GM23338 (cell line): ENCODE results near the gene KANK4. TPM values are rescaled to one million over a fixed set of nuclear protein-coding genes. Genes with fewer than 3 reads are reported as not detected.
A peak's percentile ranks its signal among the peaks of the same experiment; 100 is the strongest.

Source experiments
- ATAC-seq: fragments of 200-7000 bp; cut with Tn5 transposase; 3 replicates; pipeline ENCODE4 v1.9.1; 2020
- DNase-seq: peaks from one replicate; pipeline ENCODE4 v3.0.0-alpha.2; 2015; ENCODE audit warnings: low spot score
- H2AFZ ChIP-seq: fragments of 200-600 bp; sonication (generic); 2 replicates; pipeline ENCODE4 v1.8.0; 2016; ENCODE audit warnings: antibody characterized with exemption, mild to moderate bottlenecking, moderate library complexity
- H3F3A ChIP-seq: fragments of 200-600 bp; sonication (generic); replicated peaks from 2 replicates; pipeline ENCODE4 v1.8.0; 2017; ENCODE audit warnings: antibody characterized with exemption, mixed run types, low read depth
- H3K27ac ChIP-seq: fragments of 200-600 bp; sonication (generic); 2 replicates; pipeline ENCODE4 v1.6.1; 2016; ENCODE audit warnings: low read depth
- H3K27me3 ChIP-seq: fragments of 200-600 bp; sonication (generic); 2 replicates; pipeline ENCODE4 v1.8.0; 2016; ENCODE audit warnings: mild to moderate bottlenecking, mixed run types, moderate library complexity; ENCODE audit not compliant: insufficient read depth
- H3K36me3 ChIP-seq: fragments of 200-600 bp; sonication (generic); 2 replicates; pipeline ENCODE4 v1.8.0; 2016; ENCODE audit warnings: mild to moderate bottlenecking; ENCODE audit not compliant: insufficient read depth
- H3K4me1 ChIP-seq: fragments of 200-600 bp; sonication (generic); 2 replicates; pipeline ENCODE4 v1.8.0; 2016; ENCODE audit warnings: mild to moderate bottlenecking, moderate library complexity; ENCODE audit not compliant: insufficient read depth
- H3K4me2 ChIP-seq: fragments of 200-600 bp; sonication (generic); 2 replicates; pipeline ENCODE4 v1.7.1; 2017; ENCODE audit warnings: mixed run types
- H3K4me3 ChIP-seq: fragments of 200-600 bp; sonication (generic); 2 replicates; pipeline ENCODE4 v1.6.1; 2016; ENCODE audit warnings: mixed run types
- H3K79me2 ChIP-seq: fragments of 200-600 bp; sonication (generic); replicated peaks from 2 replicates; pipeline ENCODE4 v1.8.0; 2017; ENCODE audit warnings: mild to moderate bottlenecking; ENCODE audit not compliant: insufficient read depth
- H3K9me2 ChIP-seq: fragments of 200-600 bp; sonication (generic); 2 replicates; pipeline ENCODE4 v1.8.0; 2017; ENCODE audit not compliant: insufficient read depth
- H4K20me1 ChIP-seq: fragments of 200-600 bp; sonication (generic); replicated peaks from 2 replicates; pipeline ENCODE4 v1.8.0; 2017; ENCODE audit warnings: mild to moderate bottlenecking; ENCODE audit not compliant: insufficient read depth
- H3K27ac Mint-ChIP-seq: 2 replicates; pipeline ENCODE4 v1.8.0; 2020; ENCODE audit warnings: inconsistent platforms, mild to moderate bottlenecking, moderate library complexity, mixed read lengths
- H3K27me3 Mint-ChIP-seq: 3 replicates; pipeline ENCODE4 v1.8.0; 2022; ENCODE audit warnings: low read depth, mild to moderate bottlenecking, moderate library complexity, mixed read lengths, inconsistent platforms; ENCODE audit not compliant: insufficient read depth, poor library complexity
- H3K36me3 Mint-ChIP-seq: 3 replicates; pipeline ENCODE4 v1.8.0; 2021; ENCODE audit warnings: low read depth, mild to moderate bottlenecking, inconsistent platforms, moderate library complexity, mixed read lengths
- H3K4me1 Mint-ChIP-seq: 3 replicates; pipeline ENCODE4 v1.8.0; 2020; ENCODE audit warnings: mild to moderate bottlenecking, inconsistent platforms, mixed read lengths
- H3K4me3 Mint-ChIP-seq: 3 replicates; pipeline ENCODE4 v1.8.0; 2021; ENCODE audit warnings: moderate library complexity, mild to moderate bottlenecking, inconsistent platforms, mixed read lengths
- H3K9me3 Mint-ChIP-seq: 3 replicates; pipeline ENCODE4 v1.8.0; 2020; ENCODE audit warnings: moderate library complexity, mild to moderate bottlenecking, inconsistent platforms, mixed read lengths
- CREB1 ChIP-seq: fragments of 250-450 bp; sonication (Bioruptor Pico); IDR thresholded peaks from 2 replicates; pipeline ENCODE4 v1.5.0; 2020; ENCODE audit warnings: low read depth, mild to moderate bottlenecking, moderate library complexity
- EZH2 ChIP-seq: fragments of 200-600 bp; sonication (generic); IDR thresholded peaks from one replicate; pipeline ENCODE4 v1.8.0; 2017; ENCODE audit warnings: antibody characterized with exemption, mild to moderate bottlenecking, low read depth; ENCODE audit not compliant: unreplicated experiment
- EZH2phosphoT487 ChIP-seq: fragments of 200-600 bp; sonication (generic); IDR thresholded peaks from one replicate; pipeline ENCODE4 v1.8.1; 2018; ENCODE audit warnings: antibody characterized with exemption; ENCODE audit not compliant: unreplicated experiment
- JUNB ChIP-seq: IDR thresholded peaks from one replicate; pipeline ENCODE4 v1.6.1; 2016; ENCODE audit warnings: antibody characterized with exemption; ENCODE audit not compliant: unreplicated experiment
- NANOG ChIP-seq: IDR thresholded peaks from 2 replicates; pipeline ENCODE4 v1.6.1; 2016; ENCODE audit warnings: antibody characterized with exemption, borderline replicate concordance
- POLR2AphosphoS5 ChIP-seq: IDR thresholded peaks from 2 replicates; pipeline ENCODE4 v1.6.1; 2016; ENCODE audit warnings: antibody characterized with exemption, low read depth
- STAT1 ChIP-seq: IDR thresholded peaks from one replicate; pipeline ENCODE4 v1.6.1; 2016; ENCODE audit warnings: antibody characterized with exemption; ENCODE audit not compliant: unreplicated experiment
- ZNF114 ChIP-seq: fragments of 250-450 bp; sonication (Bioruptor Pico); IDR thresholded peaks from 2 replicates; pipeline ENCODE4 v1.5.0; 2020; ENCODE audit warnings: mild to moderate bottlenecking, moderate library complexity
- ZNF331 ChIP-seq: fragments of 250-450 bp; sonication (Bioruptor Pico); IDR thresholded peaks from 2 replicates; pipeline ENCODE4 v1.5.0; 2020; ENCODE audit warnings: low read depth, mild to moderate bottlenecking, moderate library complexity
- polyA plus RNA-seq: library from polyadenylated mRNA; unstranded; fragments of >200 nt; fragmentation: Nextera tagmentation; extraction: Ambion mirVana; gene quantifications from 2 replicates; pipeline ENCODE4 v1.2.1, GENCODE V29; 2016
- total RNA-seq: library from RNA; depleted of rRNA; stranded (reverse); fragments of >200 nt; shearing (Covaris generic); gene quantifications from 2 replicates; pipeline ENCODE4 v1.2.3, GENCODE V29; 2014
- TF ChIP-seq, protein P1 (sequence below), 2 experiments: fragments of 200-600 bp in 1 of 2; sonication (generic) in 1 of 2; conservative IDR thresholded peaks; 2 replicates each; pipeline versions ENCODE4 v1.5.1 to v1.6.1; 2016 to 2017; ENCODE audit warnings: antibody characterized with exemption in 2 of 2, low read depth in 2 of 2, mild to moderate bottlenecking in 2 of 2, moderate library complexity in 1 of 2
- TF ChIP-seq, protein P2 (sequence below): IDR thresholded peaks from 2 replicates; pipeline ENCODE4 v1.6.1; 2016; ENCODE audit warnings: antibody characterized with exemption
- TF ChIP-seq, protein P3 (sequence below): IDR thresholded peaks from one replicate; pipeline ENCODE4 v1.6.1; 2018; ENCODE audit warnings: antibody characterized with exemption; ENCODE audit not compliant: unreplicated experiment

The KANK4 gene
- total and polyA plus RNA-seq, 2 experiments from 2014 or later: 0.31 to 0.42 TPM

DNA sequence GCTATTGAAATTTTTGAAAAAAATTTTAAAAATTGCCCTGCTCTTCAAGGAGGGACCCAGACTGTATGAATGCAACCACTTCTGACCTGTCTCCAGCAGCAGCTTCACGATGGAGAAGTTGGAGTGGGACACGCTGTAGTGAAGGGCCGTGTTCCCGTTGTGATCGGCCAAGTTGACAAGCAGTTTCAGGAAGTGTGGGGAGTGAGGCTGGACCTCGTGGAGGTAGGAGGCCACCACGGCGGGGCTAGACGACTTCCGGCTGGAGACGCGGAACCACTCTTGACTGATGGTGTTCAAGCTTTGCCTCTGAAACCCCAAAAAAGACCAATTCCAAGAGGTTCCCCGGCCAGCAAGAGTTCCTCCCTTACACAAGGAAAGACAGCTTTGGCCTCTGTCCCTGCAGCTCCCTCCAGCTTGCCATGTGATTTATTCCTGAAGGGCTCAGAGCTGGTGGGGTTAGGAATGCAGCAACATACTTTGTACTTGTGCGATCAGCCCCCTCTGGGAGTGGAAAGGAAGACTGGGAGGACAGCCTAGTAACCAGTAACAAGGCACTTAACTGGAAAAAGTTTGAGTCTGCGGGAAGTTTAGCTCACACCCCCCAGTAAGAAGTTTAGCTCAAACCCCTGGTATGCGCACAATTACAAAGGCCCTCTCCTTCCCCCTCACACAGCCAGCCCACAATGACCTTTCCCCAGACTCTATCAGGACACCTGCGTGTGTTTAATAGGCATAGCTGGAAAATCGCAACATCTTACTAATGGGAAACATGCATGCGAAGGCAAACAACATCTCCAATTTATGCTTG, 56.0 kb downstream of the KANK4 start:
- Mint-ChIP-seq H3K27ac (no peak overlapping the region), H3K27me3 (peaks cover 8% of the 10 kb centered on the region), H3K36me3 (no peaks in the 10 kb centered on the region), H3K9me3 (no peaks in the 10 kb centered on the region), H3K4me3 (no peak overlapping the region), H3K4me1 (peaks cover 19% of the 10 kb centered on the region; the same call in 2 of the 3 replicates)
- TF ChIP-seq STAT1: no peak
- TF ChIP-seq EZH2phosphoT487: no peak
- TF ChIP-seq EZH2: no peak
- no peak overlapping the region for H3K27ac ChIP-seq
- H3K79me2 ChIP-seq: no peaks in the 10 kb centered on the region
- DNase-seq: peak; percentile 41
- H4K20me1 ChIP-seq: no peaks in the 10 kb centered on the region
- H3F3A ChIP-seq: peaks cover 4% of the 10 kb centered on the region; the same call in 1 of the 2 replicates
- H3K4me1 ChIP-seq: peaks cover 7% of the 10 kb centered on the region; the same call in 1 of the 2 replicates
- H3K4me3 ChIP-seq: no peak overlapping the region
- H3K36me3 ChIP-seq: no peaks in the 10 kb centered on the region
- H3K4me2 ChIP-seq: 0 out of 2 replicates have a peak overlapping the region, but pooled peaks have one; percentile 51
- H2AFZ ChIP-seq: peak overlapping the region; percentile 78
- no peaks in the 10 kb centered on the region for H3K27me3 ChIP-seq
- ATAC-seq: peak; percentile 75
- no peaks in the 10 kb centered on the region for H3K9me2 ChIP-seq

DNA sequence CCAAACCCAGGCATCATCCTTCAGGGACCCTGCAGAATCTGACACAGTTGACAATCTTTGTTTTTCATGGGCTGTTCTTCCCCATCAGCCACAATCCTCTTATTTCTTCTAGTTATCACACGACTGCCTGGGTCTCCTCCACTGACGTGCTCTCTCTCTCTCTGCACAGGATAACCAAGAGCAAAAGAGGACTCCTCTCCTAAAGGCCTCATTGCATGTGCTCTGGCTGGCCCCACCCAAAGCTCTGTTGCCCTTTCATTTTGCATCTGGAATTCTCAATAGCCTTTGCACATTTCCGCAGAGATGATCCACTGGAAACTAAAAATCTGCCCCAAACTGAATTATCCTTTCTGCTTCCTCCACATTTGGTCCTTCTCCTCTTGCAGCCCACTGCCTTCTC, 58.5 kb downstream of the KANK4 start:
- peaks cover 7% of the 10 kb centered on the region; the same call in 1 of the 2 replicates for H3K4me1 ChIP-seq
- H3K79me2 ChIP-seq: no peaks in the 10 kb centered on the region
- no peak overlapping the region for H3K27ac ChIP-seq
- peaks cover 8% of the 10 kb centered on the region for H3K27me3 Mint-ChIP-seq
- no peaks in the 10 kb centered on the region for H3K36me3 ChIP-seq
- no peak overlapping the region for H3K27ac Mint-ChIP-seq
- H3K27me3 ChIP-seq: no peaks in the 10 kb centered on the region
- no peak overlapping the region for H3K4me3 Mint-ChIP-seq
- DNase-seq (no peak), ATAC-seq (no peak)
- no peak overlapping the region for H3K4me3 ChIP-seq
- H3F3A ChIP-seq: peaks cover 4% of the 10 kb centered on the region; the same call in 1 of the 2 replicates
- no peak overlapping the region for H2AFZ ChIP-seq
- H3K4me1 Mint-ChIP-seq: peaks cover 10% of the 10 kb centered on the region; the same call in 2 of the 3 replicates
- no peaks in the 10 kb centered on the region for H4K20me1 ChIP-seq
- no peaks in the 10 kb centered on the region for H3K9me2 ChIP-seq
- TF ChIP-seq, protein P1, sequence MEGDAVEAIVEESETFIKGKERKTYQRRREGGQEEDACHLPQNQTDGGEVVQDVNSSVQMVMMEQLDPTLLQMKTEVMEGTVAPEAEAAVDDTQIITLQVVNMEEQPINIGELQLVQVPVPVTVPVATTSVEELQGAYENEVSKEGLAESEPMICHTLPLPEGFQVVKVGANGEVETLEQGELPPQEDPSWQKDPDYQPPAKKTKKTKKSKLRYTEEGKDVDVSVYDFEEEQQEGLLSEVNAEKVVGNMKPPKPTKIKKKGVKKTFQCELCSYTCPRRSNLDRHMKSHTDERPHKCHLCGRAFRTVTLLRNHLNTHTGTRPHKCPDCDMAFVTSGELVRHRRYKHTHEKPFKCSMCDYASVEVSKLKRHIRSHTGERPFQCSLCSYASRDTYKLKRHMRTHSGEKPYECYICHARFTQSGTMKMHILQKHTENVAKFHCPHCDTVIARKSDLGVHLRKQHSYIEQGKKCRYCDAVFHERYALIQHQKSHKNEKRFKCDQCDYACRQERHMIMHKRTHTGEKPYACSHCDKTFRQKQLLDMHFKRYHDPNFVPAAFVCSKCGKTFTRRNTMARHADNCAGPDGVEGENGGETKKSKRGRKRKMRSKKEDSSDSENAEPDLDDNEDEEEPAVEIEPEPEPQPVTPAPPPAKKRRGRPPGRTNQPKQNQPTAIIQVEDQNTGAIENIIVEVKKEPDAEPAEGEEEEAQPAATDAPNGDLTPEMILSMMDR (conservative IDR thresholded peaks at IDR 0.05; ENCODE audit: low read depth in 2 of 2): no peak
- TF ChIP-seq ZNF114 (CRISPR knock-in tag) (no peak), STAT1 (no peak), EZH2phosphoT487 (no peak), EZH2 (no peak), NANOG (no peak), ZNF331 (CRISPR knock-in tag) (no peak), CREB1 (CRISPR knock-in tag) (no peak), POLR2AphosphoS5 (no peak), JUNB (no peak)
- TF ChIP-seq, protein P2, sequence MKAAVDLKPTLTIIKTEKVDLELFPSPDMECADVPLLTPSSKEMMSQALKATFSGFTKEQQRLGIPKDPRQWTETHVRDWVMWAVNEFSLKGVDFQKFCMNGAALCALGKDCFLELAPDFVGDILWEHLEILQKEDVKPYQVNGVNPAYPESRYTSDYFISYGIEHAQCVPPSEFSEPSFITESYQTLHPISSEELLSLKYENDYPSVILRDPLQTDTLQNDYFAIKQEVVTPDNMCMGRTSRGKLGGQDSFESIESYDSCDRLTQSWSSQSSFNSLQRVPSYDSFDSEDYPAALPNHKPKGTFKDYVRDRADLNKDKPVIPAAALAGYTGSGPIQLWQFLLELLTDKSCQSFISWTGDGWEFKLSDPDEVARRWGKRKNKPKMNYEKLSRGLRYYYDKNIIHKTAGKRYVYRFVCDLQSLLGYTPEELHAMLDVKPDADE: no peak
- TF ChIP-seq, protein P3, sequence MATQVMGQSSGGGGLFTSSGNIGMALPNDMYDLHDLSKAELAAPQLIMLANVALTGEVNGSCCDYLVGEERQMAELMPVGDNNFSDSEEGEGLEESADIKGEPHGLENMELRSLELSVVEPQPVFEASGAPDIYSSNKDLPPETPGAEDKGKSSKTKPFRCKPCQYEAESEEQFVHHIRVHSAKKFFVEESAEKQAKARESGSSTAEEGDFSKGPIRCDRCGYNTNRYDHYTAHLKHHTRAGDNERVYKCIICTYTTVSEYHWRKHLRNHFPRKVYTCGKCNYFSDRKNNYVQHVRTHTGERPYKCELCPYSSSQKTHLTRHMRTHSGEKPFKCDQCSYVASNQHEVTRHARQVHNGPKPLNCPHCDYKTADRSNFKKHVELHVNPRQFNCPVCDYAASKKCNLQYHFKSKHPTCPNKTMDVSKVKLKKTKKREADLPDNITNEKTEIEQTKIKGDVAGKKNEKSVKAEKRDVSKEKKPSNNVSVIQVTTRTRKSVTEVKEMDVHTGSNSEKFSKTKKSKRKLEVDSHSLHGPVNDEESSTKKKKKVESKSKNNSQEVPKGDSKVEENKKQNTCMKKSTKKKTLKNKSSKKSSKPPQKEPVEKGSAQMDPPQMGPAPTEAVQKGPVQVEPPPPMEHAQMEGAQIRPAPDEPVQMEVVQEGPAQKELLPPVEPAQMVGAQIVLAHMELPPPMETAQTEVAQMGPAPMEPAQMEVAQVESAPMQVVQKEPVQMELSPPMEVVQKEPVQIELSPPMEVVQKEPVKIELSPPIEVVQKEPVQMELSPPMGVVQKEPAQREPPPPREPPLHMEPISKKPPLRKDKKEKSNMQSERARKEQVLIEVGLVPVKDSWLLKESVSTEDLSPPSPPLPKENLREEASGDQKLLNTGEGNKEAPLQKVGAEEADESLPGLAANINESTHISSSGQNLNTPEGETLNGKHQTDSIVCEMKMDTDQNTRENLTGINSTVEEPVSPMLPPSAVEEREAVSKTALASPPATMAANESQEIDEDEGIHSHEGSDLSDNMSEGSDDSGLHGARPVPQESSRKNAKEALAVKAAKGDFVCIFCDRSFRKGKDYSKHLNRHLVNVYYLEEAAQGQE: no peak
- H3K36me3 Mint-ChIP-seq: no peaks in the 10 kb centered on the region
- no peak overlapping the region for H3K4me2 ChIP-seq
- H3K9me3 Mint-ChIP-seq: no peaks in the 10 kb centered on the region
